ENCODE measurements around the gene P2RX4. TPM values are rescaled to one million over a fixed set of nuclear protein-coding genes. Genes with fewer than 3 reads are reported as not detected.

Gene P2RX4
- total and polyA plus RNA-seq, 9 of the 15 experiments (the other 6 are each of a cell fraction or from before 2014, with no cell fraction given), result 6.6 to 21.5 (median 11.7) TPM

GRCh38 chr12:121209624-121210572 lies at the start of gene P2RX4 (continued):
- TF ChIP-seq BRF2 (IDR thresholded peaks at IDR 0.05; ENCODE audit: borderline replicate concordance, insufficient read depth, insufficient read length) (no peak), TRIM25 (IDR thresholded peaks at IDR 0.05; ENCODE audit: borderline replicate concordance) (no peak), RREB1 (CRISPR knock-in tag; IDR thresholded peaks at IDR 0.05) (peak; percentile 67; the same call in 1 of the 2 replicates), POLR2A (conservative IDR thresholded peaks at IDR 0.05) (peak; percentile 92), ZNF644 (tag; IDR thresholded peaks at IDR 0.05; ENCODE audit: low read depth) (no peak), ZNF707 (CRISPR knock-in tag; conservative IDR thresholded peaks at IDR 0.05) (no peak), HNRNPL (IDR thresholded peaks at IDR 0.05; ENCODE audit: low read depth, low read length) (no peak; the same call in 1 of the 2 replicates), HNRNPUL1 (IDR thresholded peaks at IDR 0.05; ENCODE audit: low read length) (no peak), MBD1 (CRISPR knock-in tag; IDR thresholded peaks at IDR 0.05) (0 out of 2 replicates have a peak, but pooled peaks have one; percentile 40), TCF15 (CRISPR knock-in tag; IDR thresholded peaks at IDR 0.05) (no peak), ZNF282 (CRISPR knock-in tag; IDR thresholded peaks at IDR 0.05) (0 out of 2 replicates have a peak, but pooled peaks have one; percentile 85), ZNF134 (CRISPR knock-in tag; conservative IDR thresholded peaks at IDR 0.05) (no peak), ZFP1 (CRISPR knock-in tag; IDR thresholded peaks at IDR 0.05) (no peak), DPF2 (IDR thresholded peaks at IDR 0.05) (0 out of 2 replicates have a peak, but pooled peaks have one; percentile 34), MEF2A (IDR thresholded peaks at IDR 0.05; ENCODE audit: control insufficient read depth, low read depth, low read length) (no peak)
